Muscle layer of duodenum (tissue), 2 donors: ENCODE data around the gene ERC2.

Experiments
- H3K27ac ChIP-seq: one replicate; pipeline ENCODE4 v1.7.0; 2013; ENCODE audit warnings: mild to moderate bottlenecking, low read length
- H3K27me3 ChIP-seq: one replicate; pipeline ENCODE4 v1.7.0; 2013; ENCODE audit warnings: low read depth, mild to moderate bottlenecking, control low read depth, low read length
- H3K36me3 ChIP-seq, 2 donors: one replicate each; pipeline ENCODE4 v1.7.0; 2013; ENCODE audit warnings: low read length in 2 of 2, control low read depth in 1 of 2, mild to moderate bottlenecking in 1 of 2; ENCODE audit not compliant: insufficient read depth in 2 of 2, control insufficient read depth in 1 of 2
- H3K4me1 ChIP-seq, 2 donors: one replicate each; pipeline ENCODE4 v1.7.0; 2013; ENCODE audit warnings: low read length in 2 of 2, mild to moderate bottlenecking in 2 of 2, control low read depth in 1 of 2, moderate library complexity in 1 of 2; ENCODE audit not compliant: insufficient read depth in 2 of 2, control insufficient read depth in 1 of 2
- H3K4me3 ChIP-seq, 2 donors: one replicate each; pipeline ENCODE4 v1.7.0; 2013; ENCODE audit warnings: low read length in 2 of 2, low read depth in 1 of 2, mild to moderate bottlenecking in 1 of 2
- H3K9me3 ChIP-seq, 2 donors: one replicate each; pipeline ENCODE4 v1.7.0; 2013; ENCODE audit warnings: low read length in 2 of 2, control low read depth in 1 of 2, mild to moderate bottlenecking in 1 of 2; ENCODE audit not compliant: control insufficient read depth in 1 of 2
- donor health status: healthy.

The ERC2 gene

GRCh38 chr3:56055951-56056350 is 412.3 kb downstream of the ERC2 start:
- H3K27ac ChIP-seq = no peak overlapping the region
- H3K9me3 ChIP-seq = no peaks in the 10 kb centered on the region
- H3K4me3 ChIP-seq = no peak overlapping the region
- H3K36me3 ChIP-seq = no peaks in the 10 kb centered on the region
- H3K4me1 ChIP-seq = no peaks in the 10 kb centered on the region
- H3K27me3 ChIP-seq = no peaks in the 10 kb centered on the region

GRCh38 chr3:56055546-56055945 is 412.7 kb downstream of the ERC2 start:
- Histone ChIP-seq H3K4me1 (no peaks in the 10 kb centered on the region), H3K27ac (no peak overlapping the region), H3K36me3 (no peaks in the 10 kb centered on the region), H3K27me3 (no peaks in the 10 kb centered on the region), H3K9me3 (no peaks in the 10 kb centered on the region), H3K4me3 (no peak overlapping the region)

GRCh38 chr3:56054844-56055243 is 413.4 kb downstream of the ERC2 start:
- no peaks in the 10 kb centered on the region for H3K4me1 ChIP-seq

GRCh38 chr3:56053727-56054126 is 414.5 kb downstream of the ERC2 start:
- no peaks in the 10 kb centered on the region for H3K9me3 ChIP-seq
- H3K27me3 ChIP-seq = no peaks in the 10 kb centered on the region
- no peaks in the 10 kb centered on the region for H3K4me1 ChIP-seq
- H3K4me3 ChIP-seq = no peak overlapping the region
- H3K27ac ChIP-seq = no peak overlapping the region
- no peaks in the 10 kb centered on the region for H3K36me3 ChIP-seq

More at GRCh38 chr3:56054844-56055243, 413.4 kb downstream of the ERC2 start:
- Histone ChIP-seq H3K27ac (no peak overlapping the region), H3K27me3 (no peaks in the 10 kb centered on the region), H3K9me3 (no peaks in the 10 kb centered on the region), H3K36me3 (no peaks in the 10 kb centered on the region), H3K4me3 (no peak overlapping the region)

- no peak overlapping the region for H3K27ac ChIP-seq
- H3K36me3 ChIP-seq = no peaks in the 10 kb centered on the region
- H3K27me3 ChIP-seq = no peaks in the 10 kb centered on the region
- H3K9me3 ChIP-seq = no peaks in the 10 kb centered on the region
- no peaks in the 10 kb centered on the region for H3K4me1 ChIP-seq
- no peak overlapping the region for H3K4me3 ChIP-seq
These were observed 416.1 kb downstream of the ERC2 start for GRCh38 chr3:56052188-56052587.

GRCh38 chr3:56051052-56051451 is 417.2 kb downstream of the ERC2 start:
- no peak overlapping the region for H3K4me3 ChIP-seq
- H3K4me1 ChIP-seq = no peaks in the 10 kb centered on the region
- no peaks in the 10 kb centered on the region for H3K9me3 ChIP-seq
- no peak overlapping the region for H3K27ac ChIP-seq
- no peaks in the 10 kb centered on the region for H3K27me3 ChIP-seq
- H3K36me3 ChIP-seq = no peaks in the 10 kb centered on the region

- Histone ChIP-seq H3K36me3 (no peaks in the 10 kb centered on the region), H3K27ac (no peak overlapping the region), H3K27me3 (no peaks in the 10 kb centered on the region), H3K4me1 (no peaks in the 10 kb centered on the region), H3K4me3 (no peak overlapping the region), H3K9me3 (no peaks in the 10 kb centered on the region)
These were observed 419.3 kb downstream of the ERC2 start for GRCh38 chr3:56048946-56049345.

GRCh38 chr3:56048331-56048730 is 419.9 kb downstream of the ERC2 start:
- Histone ChIP-seq H3K4me1 (no peaks in the 10 kb centered on the region), H3K27me3 (no peaks in the 10 kb centered on the region), H3K27ac (no peak overlapping the region), H3K4me3 (no peak overlapping the region), H3K36me3 (no peaks in the 10 kb centered on the region), H3K9me3 (no peaks in the 10 kb centered on the region)

GRCh38 chr3:56042326-56042951 is 425.8 kb downstream of the ERC2 start:
- H3K27ac ChIP-seq = no peak overlapping the region
- H3K4me3 ChIP-seq = no peak overlapping the region
- H3K4me1 ChIP-seq = no peaks in the 10 kb centered on the region
- no peaks in the 10 kb centered on the region for H3K27me3 ChIP-seq
- H3K36me3 ChIP-seq = no peaks in the 10 kb centered on the region
- peaks cover 0 to 12% of the 10 kb centered on the region in 2 donors for H3K9me3 ChIP-seq

- H3K27me3 ChIP-seq = no peaks in the 10 kb centered on the region
- H3K27ac ChIP-seq = no peak overlapping the region
- H3K36me3 ChIP-seq = no peaks in the 10 kb centered on the region
- H3K9me3 ChIP-seq = no peaks in the 10 kb centered on the region
- H3K4me3 ChIP-seq = no peak overlapping the region
- no peaks in the 10 kb centered on the region for H3K4me1 ChIP-seq
These were observed 442.9 kb downstream of the ERC2 start for GRCh38 chr3:56025326-56025725.

GRCh38 chr3:56023546-56023945 is 444.7 kb downstream of the ERC2 start:
- Histone ChIP-seq H3K36me3 (no peaks in the 10 kb centered on the region), H3K27ac (no peak overlapping the region), H3K4me3 (no peak overlapping the region), H3K9me3 (no peaks in the 10 kb centered on the region), H3K4me1 (no peaks in the 10 kb centered on the region), H3K27me3 (no peaks in the 10 kb centered on the region)

- H3K36me3 ChIP-seq = no peaks in the 10 kb centered on the region
- H3K4me3 ChIP-seq = no peak overlapping the region
- no peaks in the 10 kb centered on the region for H3K27me3 ChIP-seq
- H3K4me1 ChIP-seq = no peaks in the 10 kb centered on the region
- H3K27ac ChIP-seq = no peak overlapping the region
- no peaks in the 10 kb centered on the region for H3K9me3 ChIP-seq
These were observed 445.6 kb downstream of the ERC2 start for GRCh38 chr3:56022619-56023018.
